KOPT-K1 (cell line): ENCODE data around the gene ATP9A.

ENCODE experiments used
- H3K27ac ChIP-seq: fragments of 200-600 bp; sonication (generic); 2 replicates; pipeline ENCODE4 v1.5.1; 2016; ENCODE audit warnings: antibody characterized with exemption, mild to moderate bottlenecking, low read depth, low read length; ENCODE audit not compliant: poor library complexity, severe bottlenecking
- H3K36me3 ChIP-seq: fragments of 200-600 bp; sonication (generic); 2 replicates; pipeline ENCODE4 v1.5.1; 2017; ENCODE audit warnings: antibody characterized with exemption, mild to moderate bottlenecking, low read length, moderate library complexity; ENCODE audit not compliant: insufficient read depth
- H3K9me3 ChIP-seq: fragments of 200-600 bp; sonication (generic); 2 replicates; pipeline ENCODE4 v1.5.1; 2017; ENCODE audit warnings: antibody characterized with exemption, low read length, mild to moderate bottlenecking; ENCODE audit not compliant: insufficient read depth, poor library complexity, severe bottlenecking

Gene ATP9A

GRCh38 chr20:51611625-51611890, 156.6 kb downstream of the ATP9A start:
- Histone ChIP-seq H3K36me3 (no peaks in the 10 kb centered on the region), H3K27ac (no peak overlapping the region), H3K9me3 (no peaks in the 10 kb centered on the region)

GRCh38 chr20:51610761-51611624, 157.2 kb downstream of the ATP9A start:
- Histone ChIP-seq H3K36me3 (no peaks in the 10 kb centered on the region), H3K27ac (no peak overlapping the region), H3K9me3 (no peaks in the 10 kb centered on the region)

GRCh38 chr20:51610111-51610510, 158.1 kb downstream of the ATP9A start:
- H3K9me3 ChIP-seq: no peaks in the 10 kb centered on the region
- no peaks in the 10 kb centered on the region for H3K36me3 ChIP-seq
- no peak overlapping the region for H3K27ac ChIP-seq

- Histone ChIP-seq H3K27ac (no peak overlapping the region), H3K36me3 (no peaks in the 10 kb centered on the region), H3K9me3 (no peaks in the 10 kb centered on the region)
Measured at GRCh38 chr20:51609251-51609650, 158.9 kb downstream of the ATP9A start.

GRCh38 chr20:51608061-51608460, 160.1 kb downstream of the ATP9A start:
- Histone ChIP-seq H3K27ac (no peak overlapping the region), H3K36me3 (no peaks in the 10 kb centered on the region), H3K9me3 (no peaks in the 10 kb centered on the region)

GRCh38 chr20:51607170-51607569, 161.0 kb downstream of the ATP9A start:
- Histone ChIP-seq H3K36me3 (no peaks in the 10 kb centered on the region), H3K27ac (no peak overlapping the region), H3K9me3 (no peaks in the 10 kb centered on the region)

- Histone ChIP-seq H3K9me3 (no peaks in the 10 kb centered on the region), H3K36me3 (no peaks in the 10 kb centered on the region), H3K27ac (no peak overlapping the region)
Measured at GRCh38 chr20:51604851-51605250, 163.3 kb downstream of the ATP9A start.

- H3K36me3 ChIP-seq: no peaks in the 10 kb centered on the region
- H3K27ac ChIP-seq: no peak overlapping the region
- no peaks in the 10 kb centered on the region for H3K9me3 ChIP-seq
Measured at GRCh38 chr20:51602131-51602530, 166.1 kb downstream of the ATP9A start.

- no peaks in the 10 kb centered on the region for H3K9me3 ChIP-seq
- H3K27ac ChIP-seq: no peak overlapping the region
- no peaks in the 10 kb centered on the region for H3K36me3 ChIP-seq
Measured at GRCh38 chr20:51600950-51601349, 167.2 kb downstream of the ATP9A start.

- no peak overlapping the region for H3K27ac ChIP-seq
- H3K36me3 ChIP-seq: no peaks in the 10 kb centered on the region
- no peaks in the 10 kb centered on the region for H3K9me3 ChIP-seq
Measured at GRCh38 chr20:51600016-51600420, 168.2 kb downstream of the ATP9A start.

GRCh38 chr20:51598556-51598955, 169.6 kb downstream of the ATP9A start:
- Histone ChIP-seq H3K9me3 (no peaks in the 10 kb centered on the region), H3K27ac (no peak overlapping the region), H3K36me3 (no peaks in the 10 kb centered on the region)

GRCh38 chr20:51597389-51598231, 170.6 kb downstream of the ATP9A start:
- no peak overlapping the region for H3K27ac ChIP-seq
- H3K36me3 ChIP-seq: no peaks in the 10 kb centered on the region

GRCh38 chr20:51596668-51597388, 171.4 kb downstream of the ATP9A start:
- no peaks in the 10 kb centered on the region for H3K9me3 ChIP-seq
- no peak overlapping the region for H3K27ac ChIP-seq
- H3K36me3 ChIP-seq: no peaks in the 10 kb centered on the region

More at GRCh38 chr20:51597389-51598231, 170.6 kb downstream of the ATP9A start:
- no peaks in the 10 kb centered on the region for H3K9me3 ChIP-seq

- Histone ChIP-seq H3K27ac (no peak overlapping the region), H3K9me3 (no peaks in the 10 kb centered on the region), H3K36me3 (no peaks in the 10 kb centered on the region)
Measured at GRCh38 chr20:51595744-51596143, 172.4 kb downstream of the ATP9A start.

GRCh38 chr20:51595058-51595532, 173.1 kb downstream of the ATP9A start:
- H3K9me3 ChIP-seq: no peaks in the 10 kb centered on the region
- no peaks in the 10 kb centered on the region for H3K36me3 ChIP-seq
- no peak overlapping the region for H3K27ac ChIP-seq
